PFSK-1 (cell line): ENCODE data around the gene DNAJB8.

Source experiments
- FOXP2 ChIP-seq: optimal IDR thresholded peaks from 2 replicates; pipeline ENCODE3; 2011; ENCODE audit warnings: borderline replicate concordance, control low read depth, inconsistent platforms; ENCODE audit not compliant: insufficient read depth; ENCODE audit errors: extremely low read length, extremely low read depth
- POLR2AphosphoS5 ChIP-seq: IDR thresholded peaks from 2 replicates; pipeline ENCODE4 v1.6.1; 2012; ENCODE audit warnings: low read depth, mild to moderate bottlenecking, control low read depth, low read length, moderate library complexity
- REST ChIP-seq, 2 experiments: IDR thresholded peaks; 2 replicates each; pipeline versions ENCODE4 v1.6.1 to v1.8.0; 2011 to 2012; ENCODE audit warnings: low read depth in 2 of 2, low read length in 2 of 2, control low read depth in 1 of 2, inconsistent platforms in 1 of 2, mild to moderate bottlenecking in 1 of 2, moderate library complexity in 1 of 2; ENCODE audit not compliant: insufficient read depth in 1 of 2
- SIN3A ChIP-seq: IDR thresholded peaks from 2 replicates; pipeline ENCODE4 v1.6.1; 2012; ENCODE audit warnings: mild to moderate bottlenecking, low read length, moderate library complexity, borderline replicate concordance; ENCODE audit not compliant: insufficient read depth
- TAF1 ChIP-seq: IDR thresholded peaks from 2 replicates; pipeline ENCODE4 v1.6.1; 2012; ENCODE audit warnings: low read length, control low read depth, borderline replicate concordance; ENCODE audit not compliant: insufficient read depth

Gene DNAJB8

GRCh38 chr3:128455116-128455515 lies 11.6 kb downstream of the DNAJB8 start:
- no peak for TF ChIP-seq REST (IDR thresholded peaks at IDR 0.05; ENCODE audit: insufficient read depth in 1 of 2, low read depth in 2 of 2, low read length in 2 of 2)
- no peak for TF ChIP-seq POLR2AphosphoS5
- no peak for TF ChIP-seq FOXP2
- no peak for TF ChIP-seq SIN3A
- no peak for TF ChIP-seq TAF1

- no peak for TF ChIP-seq FOXP2
- no peak for TF ChIP-seq REST (IDR thresholded peaks at IDR 0.05; ENCODE audit: insufficient read depth in 1 of 2, low read depth in 2 of 2, low read length in 2 of 2)
- TF ChIP-seq TAF1: no peak
- no peak for TF ChIP-seq POLR2AphosphoS5
Measured at GRCh38 chr3:128454310-128454618, 12.4 kb downstream of the DNAJB8 start.

GRCh38 chr3:128453501-128454309 lies 13.0 kb downstream of the DNAJB8 start:
- TF ChIP-seq FOXP2: no peak
- no peak for TF ChIP-seq SIN3A
- no peak for TF ChIP-seq TAF1
- no peak for TF ChIP-seq POLR2AphosphoS5
- TF ChIP-seq REST (IDR thresholded peaks at IDR 0.05; ENCODE audit: insufficient read depth in 1 of 2, low read depth in 2 of 2, low read length in 2 of 2): no peak

GRCh38 chr3:128452678-128453275 lies 13.9 kb downstream of the DNAJB8 start:
- no peak for TF ChIP-seq POLR2AphosphoS5
- TF ChIP-seq SIN3A: no peak
- TF ChIP-seq FOXP2: no peak
- no peak for TF ChIP-seq REST (IDR thresholded peaks at IDR 0.05; ENCODE audit: insufficient read depth in 1 of 2, low read depth in 2 of 2, low read length in 2 of 2)
- no peak for TF ChIP-seq TAF1
